Astrocyte (in vitro differentiated cells and primary cell): Measurements from ENCODE around the gene MDH1. TPM values are rescaled to one million over a fixed set of nuclear protein-coding genes. Genes with fewer than 3 reads are reported as not detected.
"Not testable (repeated sequence)": the region's sequence is repeated elsewhere in the genome, so short reads cannot be mapped to it uniquely, and the experiment has no call there.

Experiments used
- DNase-seq: peaks from one replicate; pipeline ENCODE4 v3.0.0-alpha.2; 2010; ENCODE audit warnings: low read depth
- FAIRE-seq: peaks from 2 replicates; lab custom pipeline; 2011; peaks lifted over from hg19 to GRCh38; lab: Jason Lieb, UNC
- H2AFZ ChIP-seq: 2 replicates; pipeline ENCODE4 v1.6.0; 2012; ENCODE audit warnings: low read depth, low read length, inconsistent platforms
- H3K27ac ChIP-seq: 2 replicates; pipeline ENCODE4 v1.5.1; 2011; ENCODE audit warnings: low read depth, low read length, inconsistent platforms
- H3K27me3 ChIP-seq: 2 replicates; pipeline ENCODE4 v1.6.0; 2011; ENCODE audit warnings: low read length, inconsistent platforms; ENCODE audit not compliant: insufficient read depth
- H3K36me3 ChIP-seq: 2 replicates; pipeline ENCODE4 v1.5.1; 2011; ENCODE audit warnings: low read length, inconsistent platforms; ENCODE audit not compliant: insufficient read depth
- H3K4me1 ChIP-seq: 2 replicates; pipeline ENCODE4 v1.5.1; 2011; ENCODE audit warnings: low read length, inconsistent platforms; ENCODE audit not compliant: insufficient read depth
- H3K4me2 ChIP-seq: 2 replicates; pipeline ENCODE4 v1.6.0; 2012; ENCODE audit warnings: low read length, inconsistent platforms
- H3K4me3 ChIP-seq: 2 replicates; pipeline ENCODE4 v1.5.1; 2011; ENCODE audit warnings: low read depth, mild to moderate bottlenecking, low read length, inconsistent platforms; ENCODE audit not compliant: insufficient read depth
- H3K79me2 ChIP-seq: 2 replicates; pipeline ENCODE4 v1.6.0; 2012; ENCODE audit warnings: mild to moderate bottlenecking, low read length, inconsistent platforms; ENCODE audit not compliant: insufficient read depth
- H3K9ac ChIP-seq: 2 replicates; pipeline ENCODE4 v1.6.0; 2012; ENCODE audit warnings: mild to moderate bottlenecking, low read length, inconsistent platforms
- H3K9me3 ChIP-seq: 2 replicates; pipeline ENCODE4 v1.5.1; 2012; ENCODE audit warnings: low read depth, mild to moderate bottlenecking, low read length, inconsistent platforms; ENCODE audit not compliant: insufficient read depth
- H4K20me1 ChIP-seq: 2 replicates; pipeline ENCODE4 v1.6.0; 2012; ENCODE audit warnings: low read length, inconsistent platforms; ENCODE audit not compliant: insufficient read depth
- H3K27ac Mint-ChIP-seq: one replicate; pipeline ENCODE4 v1.8.0; 2021; ENCODE audit warnings: mild to moderate bottlenecking, mixed read lengths; ENCODE audit not compliant: unreplicated experiment
- H3K27me3 Mint-ChIP-seq: one replicate; pipeline ENCODE4 v1.8.0; 2021; ENCODE audit warnings: low read depth, mixed read lengths; ENCODE audit not compliant: unreplicated experiment
- H3K36me3 Mint-ChIP-seq: one replicate; pipeline ENCODE4 v1.8.0; 2021; ENCODE audit warnings: low read depth, mixed read lengths; ENCODE audit not compliant: unreplicated experiment
- H3K4me1 Mint-ChIP-seq: one replicate; pipeline ENCODE4 v1.8.0; 2021; ENCODE audit warnings: low read depth, mixed read lengths; ENCODE audit not compliant: unreplicated experiment
- H3K4me3 Mint-ChIP-seq: one replicate; pipeline ENCODE4 v1.8.0; 2021; ENCODE audit warnings: mild to moderate bottlenecking, moderate library complexity, mixed read lengths; ENCODE audit not compliant: unreplicated experiment
- H3K9me3 Mint-ChIP-seq: one replicate; pipeline ENCODE4 v1.8.0; 2021; ENCODE audit warnings: mild to moderate bottlenecking, mixed read lengths; ENCODE audit not compliant: unreplicated experiment
- CTCF ChIP-seq: IDR thresholded peaks from 2 replicates; pipeline ENCODE4 v1.5.1; 2011; ENCODE audit warnings: low read depth, mild to moderate bottlenecking, inconsistent platforms, low read length, moderate library complexity; ENCODE audit not compliant: insufficient read depth
- EZH2 ChIP-seq: IDR thresholded peaks from 2 replicates; pipeline ENCODE4 v1.6.1; 2012; ENCODE audit warnings: mild to moderate bottlenecking, low read length, inconsistent platforms; ENCODE audit not compliant: insufficient read depth
- total RNA-seq: library from RNA; stranded (reverse); gene quantifications from 2 replicates; pipeline ENCODE4 v1.2.1, GENCODE V29; 2021

MDH1 gene
- total RNA-seq, 1 donor from 2014 or later = 175 TPM

DNA sequence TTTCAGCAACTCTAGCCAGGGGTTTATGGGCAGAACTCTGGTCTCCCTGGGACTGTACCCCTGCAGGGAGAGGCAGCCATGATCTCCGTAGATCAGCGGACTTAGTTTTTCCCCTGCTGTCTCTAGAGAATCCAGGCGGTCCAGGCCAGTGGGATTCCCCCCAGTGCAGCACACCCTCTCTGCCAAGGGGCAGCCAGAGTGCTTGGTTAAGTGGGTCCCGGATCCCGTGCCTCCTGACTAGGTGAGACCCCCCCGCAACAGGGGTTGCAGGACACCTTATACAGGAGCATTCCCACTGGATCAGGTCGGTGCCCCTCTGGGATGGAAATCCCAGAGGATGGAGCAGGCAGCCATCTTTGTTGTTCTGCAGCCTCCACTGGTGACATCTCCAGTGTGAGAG is 33.5 kb upstream of the MDH1 start:
- Mint-ChIP-seq H3K36me3 (peaks cover 14% of the 10 kb centered on the region), H3K27ac (no peak overlapping the region), H3K27me3 (no peaks in the 10 kb centered on the region), H3K4me1 (no peaks in the 10 kb centered on the region), H3K9me3 (peaks cover 12% of the 10 kb centered on the region), H3K4me3 (no peak overlapping the region)
- Histone ChIP-seq H3K36me3 (no peaks in the 10 kb centered on the region), H3K4me1 (no peaks in the 10 kb centered on the region), H4K20me1 (no peaks in the 10 kb centered on the region), H3K9me3 (no peaks in the 10 kb centered on the region), H3K4me2 (no peak overlapping the region), H3K27ac (no peak overlapping the region), H3K79me2 (no peaks in the 10 kb centered on the region), H3K27me3 (no peaks in the 10 kb centered on the region), H3K4me3 (no peak overlapping the region), H2AFZ (no peak overlapping the region), H3K9ac (no peak overlapping the region)
- FAIRE-seq = no peak
- DNase-seq = no peak
- TF ChIP-seq EZH2 (no peak), CTCF (no peak)

- H3K79me2 ChIP-seq = no peaks in the 10 kb centered on the region
- no peaks in the 10 kb centered on the region for H3K36me3 ChIP-seq
- Mint-ChIP-seq H3K4me3 (peak overlapping the region; percentile 52), H3K9me3 (peaks cover 16% of the 10 kb centered on the region), H3K36me3 (peaks cover 14% of the 10 kb centered on the region), H3K27ac (no peak overlapping the region), H3K27me3 (no peaks in the 10 kb centered on the region), H3K4me1 (no peaks in the 10 kb centered on the region)
- TF ChIP-seq CTCF (no peak), EZH2 (no peak)
- DNase-seq (no peak), FAIRE-seq (no peak)
- no peak overlapping the region for H3K9ac ChIP-seq
- H4K20me1 ChIP-seq = no peaks in the 10 kb centered on the region
- no peak overlapping the region for H3K27ac ChIP-seq
- no peak overlapping the region for H3K4me2 ChIP-seq
- no peaks in the 10 kb centered on the region for H3K4me1 ChIP-seq
- no peaks in the 10 kb centered on the region for H3K27me3 ChIP-seq
- H2AFZ ChIP-seq = no peak overlapping the region
- no peak overlapping the region for H3K4me3 ChIP-seq
- no peaks in the 10 kb centered on the region for H3K9me3 ChIP-seq
These were observed 32.8 kb upstream of the MDH1 start for GRCh38 chr2:63555931-63556330.

DNA sequence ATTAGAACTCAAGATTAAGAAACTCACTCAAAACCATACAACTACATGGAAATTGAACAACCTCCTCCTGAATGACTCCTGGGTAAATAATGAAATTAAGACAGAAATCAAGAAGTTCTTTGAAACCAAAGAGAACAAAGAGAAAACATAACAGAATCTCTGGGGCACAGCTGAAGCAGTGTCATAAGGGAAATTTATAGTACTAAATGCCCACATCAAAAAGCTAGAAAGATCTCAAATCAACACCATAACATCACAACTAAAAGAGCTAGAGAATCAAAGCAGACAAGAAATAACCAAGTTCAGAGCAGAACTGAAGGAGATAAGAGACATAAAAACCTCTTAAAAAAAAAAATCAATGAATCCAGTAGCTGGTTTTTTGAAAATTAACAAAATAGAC is 30.9 kb upstream of the MDH1 start:
- not testable (repeated sequence) for H3K36me3 ChIP-seq, H3K79me2 ChIP-seq, H2AFZ ChIP-seq, H3K27ac Mint-ChIP-seq, H3K9me3 ChIP-seq, H3K27me3 ChIP-seq, DNase-seq, H3K4me1 ChIP-seq, H3K27ac ChIP-seq, H3K4me3 Mint-ChIP-seq, H3K4me3 ChIP-seq, H3K4me1 Mint-ChIP-seq, H3K4me2 ChIP-seq, FAIRE-seq, H3K9ac ChIP-seq, H4K20me1 ChIP-seq, H3K27me3 Mint-ChIP-seq
- Mint-ChIP-seq H3K36me3 (peaks cover 14% of the 10 kb centered on the region), H3K9me3 (peaks cover 17% of the 10 kb centered on the region)

- H3K9ac ChIP-seq, H3K4me3 ChIP-seq, H3K27ac Mint-ChIP-seq, H2AFZ ChIP-seq, H3K4me2 ChIP-seq, FAIRE-seq, H3K4me3 Mint-ChIP-seq, H3K79me2 ChIP-seq, H4K20me1 ChIP-seq, H3K27me3 ChIP-seq, H3K4me1 ChIP-seq, H3K27ac ChIP-seq, H3K4me1 Mint-ChIP-seq, DNase-seq, H3K27me3 Mint-ChIP-seq, H3K36me3 ChIP-seq, H3K9me3 ChIP-seq: not testable (repeated sequence)
- peaks cover 14% of the 10 kb centered on the region for H3K36me3 Mint-ChIP-seq
- H3K9me3 Mint-ChIP-seq = peaks cover 17% of the 10 kb centered on the region
These were observed 29.8 kb upstream of the MDH1 start for GRCh38 chr2:63558922-63559321.
